Fibroblast of villous mesenchyme (primary cell): ENCODE results near the gene MAPK1. TPM values are rescaled to one million over a fixed set of nuclear protein-coding genes. Genes with fewer than 3 reads are reported as not detected.
"Not testable (repeated sequence)": the region's sequence is repeated elsewhere in the genome, so short reads cannot be mapped to it uniquely, and the experiment has no call there.

Experiments
- DNase-seq: peaks from one replicate; pipeline ENCODE4 v3.0.0-alpha.2; 2010; ENCODE audit warnings: low read depth
- H3K4me3 ChIP-seq: 2 replicates; pipeline ENCODE4 v1.5.1; 2011; ENCODE audit warnings: low read depth, mild to moderate bottlenecking, low read length
- CTCF ChIP-seq: IDR thresholded peaks from 2 replicates; pipeline ENCODE4 v1.5.1; 2012; ENCODE audit warnings: low read depth, mild to moderate bottlenecking, low read length; ENCODE audit not compliant: insufficient read depth
- total RNA-seq: library from RNA; depleted of rRNA; stranded (reverse); fragments of >200 nt; gene quantifications from 2 replicates; pipeline ENCODE4 v1.2.3, GENCODE V29; 2012

Gene MAPK1
- total RNA-seq, 1 donor = 51.8 TPM

- no peak overlapping the region for H3K4me3 ChIP-seq
- no peak for TF ChIP-seq CTCF
- DNase-seq = no peak
These were observed 55.5 kb downstream of the MAPK1 start for GRCh38 chr22:21811982-21812381.

GRCh38 chr22:21807544-21808529 lies 59.6 kb downstream of the MAPK1 start:
- TF ChIP-seq CTCF = no peak
- no peak for DNase-seq
- H3K4me3 ChIP-seq = no peak overlapping the region

GRCh38 chr22:21805325-21805724 lies 62.1 kb downstream of the MAPK1 start:
- DNase-seq, H3K4me3 ChIP-seq: not testable (repeated sequence)

- H3K4me3 ChIP-seq = no peak overlapping the region
- DNase-seq = no peak
- TF ChIP-seq CTCF = no peak
These were observed 63.6 kb downstream of the MAPK1 start for GRCh38 chr22:21803811-21804249.

GRCh38 chr22:21802673-21803072 lies 64.8 kb downstream of the MAPK1 start:
- TF ChIP-seq CTCF = no peak
- no peak for DNase-seq

GRCh38 chr22:21802056-21802455 lies 65.4 kb downstream of the MAPK1 start:
- DNase-seq = no peak
- no peak for TF ChIP-seq CTCF
- no peak overlapping the region for H3K4me3 ChIP-seq

More at GRCh38 chr22:21802673-21803072, 64.8 kb downstream of the MAPK1 start:
- H3K4me3 ChIP-seq = no peak overlapping the region

- H3K4me3 ChIP-seq = not testable (repeated sequence)
These were observed 66.2 kb downstream of the MAPK1 start for GRCh38 chr22:21801304-21801644.

More at GRCh38 chr22:21801304-21801644, 66.2 kb downstream of the MAPK1 start:
- not testable (repeated sequence) for DNase-seq
